ENCODE data around the gene DDR1. TPM values are rescaled to one million over a fixed set of nuclear protein-coding genes. Genes with fewer than 3 reads are reported as not detected.

Gene DDR1
- total RNA-seq, 1 donor from 2014 or later: 8.2 TPM

DNA sequence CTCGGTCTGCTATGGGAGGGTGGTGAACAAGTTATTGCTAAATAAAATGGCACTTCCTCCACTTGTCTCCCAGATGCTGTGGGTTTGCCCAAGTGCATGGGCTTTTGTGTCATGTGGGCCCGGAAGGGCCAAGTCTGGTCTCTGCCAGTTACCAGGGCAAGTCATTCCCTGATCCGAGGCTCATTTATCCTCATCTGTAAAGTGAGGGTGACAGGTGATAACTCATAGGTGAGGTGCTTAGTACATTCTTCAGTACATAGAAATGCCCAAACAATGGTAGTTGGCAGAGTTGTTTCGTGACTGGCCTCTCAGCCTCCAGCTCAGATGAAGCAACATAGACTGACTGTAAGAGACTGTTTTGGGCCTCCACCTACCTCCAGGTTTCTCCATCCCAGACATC lies 54.4 kb downstream of the DDR1 start:
- Mint-ChIP-seq H3K4me1 (ENCODE audit: unreplicated experiment) (peaks cover 6% of the 10 kb centered on the region), H3K9me3 (ENCODE audit: unreplicated experiment) (no peaks in the 10 kb centered on the region), H3K27me3 (ENCODE audit: unreplicated experiment) (peaks cover 8% of the 10 kb centered on the region), H3K36me3 (ENCODE audit: low read depth, unreplicated experiment) (no peaks in the 10 kb centered on the region), H3K4me3 (ENCODE audit: unreplicated experiment) (no peak overlapping the region), H3K27ac (ENCODE audit: unreplicated experiment) (no peak overlapping the region)
- TF ChIP-seq, protein P1, sequence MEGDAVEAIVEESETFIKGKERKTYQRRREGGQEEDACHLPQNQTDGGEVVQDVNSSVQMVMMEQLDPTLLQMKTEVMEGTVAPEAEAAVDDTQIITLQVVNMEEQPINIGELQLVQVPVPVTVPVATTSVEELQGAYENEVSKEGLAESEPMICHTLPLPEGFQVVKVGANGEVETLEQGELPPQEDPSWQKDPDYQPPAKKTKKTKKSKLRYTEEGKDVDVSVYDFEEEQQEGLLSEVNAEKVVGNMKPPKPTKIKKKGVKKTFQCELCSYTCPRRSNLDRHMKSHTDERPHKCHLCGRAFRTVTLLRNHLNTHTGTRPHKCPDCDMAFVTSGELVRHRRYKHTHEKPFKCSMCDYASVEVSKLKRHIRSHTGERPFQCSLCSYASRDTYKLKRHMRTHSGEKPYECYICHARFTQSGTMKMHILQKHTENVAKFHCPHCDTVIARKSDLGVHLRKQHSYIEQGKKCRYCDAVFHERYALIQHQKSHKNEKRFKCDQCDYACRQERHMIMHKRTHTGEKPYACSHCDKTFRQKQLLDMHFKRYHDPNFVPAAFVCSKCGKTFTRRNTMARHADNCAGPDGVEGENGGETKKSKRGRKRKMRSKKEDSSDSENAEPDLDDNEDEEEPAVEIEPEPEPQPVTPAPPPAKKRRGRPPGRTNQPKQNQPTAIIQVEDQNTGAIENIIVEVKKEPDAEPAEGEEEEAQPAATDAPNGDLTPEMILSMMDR (IDR thresholded peaks at IDR 0.05; ENCODE audit: unreplicated experiment): no peak
- no peak for DNase-seq (ENCODE audit: low spot score)

DNA sequence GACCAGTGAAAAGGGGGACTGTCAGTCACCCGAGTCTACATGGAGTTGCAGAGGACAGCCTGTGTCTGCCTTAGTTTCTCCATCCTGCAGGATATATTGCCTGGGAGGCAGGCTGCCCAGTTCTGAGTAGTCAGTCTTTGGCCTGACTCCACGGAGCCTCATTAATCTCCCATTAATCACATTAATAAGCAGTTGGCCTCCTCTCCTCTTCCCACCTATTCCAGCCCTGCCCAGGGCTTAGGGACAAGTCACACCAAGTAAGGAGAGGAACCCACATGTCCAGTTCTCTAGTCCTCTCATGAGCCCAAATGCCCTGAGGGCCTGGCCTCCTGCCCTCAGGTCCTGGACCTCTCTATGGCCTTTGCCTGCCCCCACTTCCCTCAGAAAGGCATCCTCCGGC lies 55.2 kb downstream of the DDR1 start:
- no peak for DNase-seq (ENCODE audit: low spot score)
- H3K27me3 Mint-ChIP-seq (ENCODE audit: unreplicated experiment): peaks cover 8% of the 10 kb centered on the region
- H3K4me1 Mint-ChIP-seq (ENCODE audit: unreplicated experiment): peaks cover 6% of the 10 kb centered on the region
- no peaks in the 10 kb centered on the region for H3K36me3 Mint-ChIP-seq (ENCODE audit: low read depth, unreplicated experiment)
- H3K27ac Mint-ChIP-seq (ENCODE audit: unreplicated experiment): no peak overlapping the region
- no peak overlapping the region for H3K4me3 Mint-ChIP-seq (ENCODE audit: unreplicated experiment)
- TF ChIP-seq, protein P1 (IDR thresholded peaks at IDR 0.05; ENCODE audit: unreplicated experiment): no peak
- no peaks in the 10 kb centered on the region for H3K9me3 Mint-ChIP-seq (ENCODE audit: unreplicated experiment)

DNA sequence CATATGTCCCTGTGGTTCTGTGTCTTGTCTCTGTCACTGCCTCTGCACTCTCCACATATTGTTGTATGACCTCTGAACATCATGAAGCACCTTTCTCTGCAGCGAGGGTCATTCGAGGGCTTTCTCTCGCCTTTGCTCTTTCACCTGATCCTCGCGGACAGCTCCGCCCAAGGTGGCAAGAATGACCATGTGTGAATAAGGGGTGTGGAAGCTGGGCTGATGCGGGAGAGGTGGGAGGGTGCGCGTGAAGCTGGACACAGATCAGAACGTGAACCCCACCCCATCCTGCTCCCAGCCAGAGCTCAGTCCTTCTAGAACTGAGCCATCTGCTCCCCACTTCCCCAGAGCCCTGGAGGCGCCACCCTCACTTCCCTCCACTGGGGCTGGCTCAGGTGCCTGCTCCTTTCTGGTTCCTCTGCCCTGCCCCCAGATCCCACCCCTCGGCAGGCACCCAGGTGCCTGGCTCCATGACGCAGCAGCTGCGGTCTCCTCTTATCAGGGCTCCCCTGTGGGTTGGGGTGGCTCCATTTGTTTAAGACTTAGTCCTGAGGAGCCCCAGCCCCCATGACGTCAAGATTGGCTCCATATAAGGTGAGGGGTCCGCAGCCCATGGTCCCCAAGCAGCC lies 56.2 kb downstream of the DDR1 start, which contains the start of gene MUCL3:
Gene MUCL3 (plus strand): TSS at position 613 of the 626 bp plus-strand sequence. CDS start 27 bp downstream, outside the sequence.
- Mint-ChIP-seq H3K4me3 (ENCODE audit: unreplicated experiment) (no peak within 1 kb of the TSS), H3K4me1 (ENCODE audit: unreplicated experiment) (peaks cover 6% of the 10 kb centered on the region), H3K36me3 (ENCODE audit: low read depth, unreplicated experiment) (no peaks in the 10 kb centered on the region), H3K27me3 (ENCODE audit: unreplicated experiment) (peaks cover 8% of the 10 kb centered on the region), H3K27ac (ENCODE audit: unreplicated experiment) (no peak within 1 kb of the TSS), H3K9me3 (ENCODE audit: unreplicated experiment) (no peaks in the 10 kb centered on the region)
- TF ChIP-seq, protein P1 (IDR thresholded peaks at IDR 0.05; ENCODE audit: unreplicated experiment): no peak
- DNase-seq (ENCODE audit: low spot score): no peak

DNA sequence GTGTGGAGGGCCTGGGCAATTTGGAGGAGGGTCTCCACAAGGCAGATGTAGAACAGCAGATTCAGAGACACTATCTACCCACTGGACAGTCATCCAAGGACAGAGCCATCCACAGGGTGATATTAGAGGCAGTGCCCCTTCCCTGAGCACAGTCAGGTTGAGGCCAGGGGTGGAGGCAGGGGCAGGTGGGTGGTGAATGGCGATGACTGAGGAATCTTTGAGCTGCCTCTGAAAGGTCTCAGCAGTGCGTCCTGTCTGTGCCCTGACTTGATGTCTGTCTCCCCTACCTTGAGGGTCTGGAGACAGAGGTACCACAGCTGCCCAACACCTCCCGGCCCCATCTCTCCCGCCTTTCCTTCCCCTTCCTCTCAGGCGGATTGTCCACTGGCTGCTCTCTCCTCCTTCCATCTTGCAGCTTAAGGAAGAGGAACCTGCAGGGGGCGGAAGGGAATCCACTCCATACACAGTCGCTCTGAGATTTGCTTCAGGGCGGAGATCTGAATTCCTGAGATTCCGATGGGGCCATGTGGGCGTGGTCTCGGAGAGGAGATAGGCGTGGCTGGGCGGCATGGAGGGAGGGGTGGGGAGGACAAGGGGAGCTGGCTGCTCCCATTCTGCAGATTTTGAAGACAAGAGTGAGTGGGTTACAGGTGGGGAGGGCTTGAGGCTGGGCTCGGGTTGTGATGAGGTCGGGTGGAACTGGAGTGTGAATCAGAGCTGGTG lies 58.2 kb downstream of the DDR1 start:
- peaks cover 3% of the 10 kb centered on the region for H3K4me1 Mint-ChIP-seq (ENCODE audit: unreplicated experiment)

More for the DNA sequence above, 58.2 kb downstream of the DDR1 start:
- no peak overlapping the region for H3K27ac Mint-ChIP-seq (ENCODE audit: unreplicated experiment)
- no peaks in the 10 kb centered on the region for H3K36me3 Mint-ChIP-seq (ENCODE audit: low read depth, unreplicated experiment)
- TF ChIP-seq, protein P1 (IDR thresholded peaks at IDR 0.05; ENCODE audit: unreplicated experiment): no peak
- H3K27me3 Mint-ChIP-seq (ENCODE audit: unreplicated experiment): peaks cover 8% of the 10 kb centered on the region
- H3K9me3 Mint-ChIP-seq (ENCODE audit: unreplicated experiment): no peaks in the 10 kb centered on the region
- H3K4me3 Mint-ChIP-seq (ENCODE audit: unreplicated experiment): no peak overlapping the region
- DNase-seq (ENCODE audit: low spot score): peak; percentile 64

All from endothelial cell (in vitro differentiated cells).